Stimulated activated CD8-positive, alpha-beta memory T cell treated with anti-CD3 and anti-CD28 coated beads, Interleukin-12 subunit alpha, Interleukin-12 subunit beta, amount 100 ng/mL, for 4 hours (primary cell): ENCODE measurements around the gene HCFC1.

Experiments used
- DNase-seq: peaks from one replicate; pipeline ENCODE4 v3.0.0-alpha.2; 2020; ENCODE audit warnings: low read depth

Gene HCFC1

DNA sequence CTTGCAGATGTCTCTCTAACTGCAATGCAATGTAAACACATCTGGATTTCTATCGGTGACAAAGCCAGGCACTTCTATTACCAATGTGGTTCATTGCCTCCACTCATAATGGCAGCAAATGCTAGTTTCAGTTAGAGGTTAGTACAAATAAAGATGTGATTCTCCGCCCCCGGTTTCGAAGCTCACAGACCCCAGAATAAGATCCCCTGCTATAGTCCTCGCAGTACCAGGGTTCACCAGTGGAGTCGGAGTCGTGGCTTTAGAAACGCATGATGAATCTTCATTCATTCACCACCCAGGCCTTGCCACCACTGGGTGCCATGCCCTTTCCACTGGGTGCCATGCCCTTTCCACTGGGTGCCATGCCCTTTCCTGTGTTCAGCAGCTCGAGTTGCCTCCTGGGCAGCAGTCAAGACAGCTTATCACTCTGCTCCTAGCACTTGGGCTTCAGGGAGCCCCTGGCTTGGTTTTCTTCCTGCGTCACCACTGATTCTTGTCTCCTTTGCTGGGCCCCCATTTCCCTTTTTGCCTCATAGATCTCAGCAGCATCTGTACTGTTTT, 33.3 kb downstream of the HCFC1 start:
- no peak for DNase-seq

DNA sequence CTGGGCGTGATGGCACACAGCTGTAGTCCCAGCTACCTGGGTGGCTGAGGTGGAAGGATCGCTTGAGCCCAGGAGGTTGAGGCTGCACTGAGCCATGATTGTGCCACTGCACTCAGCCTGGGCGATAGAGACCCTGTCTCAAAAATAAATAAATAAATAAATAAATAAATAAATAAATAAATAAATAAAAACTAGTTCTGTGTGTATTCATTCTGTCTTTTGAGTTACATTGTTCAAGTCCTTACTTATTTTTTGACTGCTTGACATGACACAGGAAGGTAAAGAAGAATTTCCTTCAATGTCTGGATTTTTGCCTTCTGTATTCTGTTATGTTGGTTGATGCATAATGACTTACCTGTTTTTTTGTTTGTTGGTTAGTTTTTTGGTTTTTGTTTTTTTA, 34.6 kb downstream of the HCFC1 start:
- DNase-seq = no peak

DNA sequence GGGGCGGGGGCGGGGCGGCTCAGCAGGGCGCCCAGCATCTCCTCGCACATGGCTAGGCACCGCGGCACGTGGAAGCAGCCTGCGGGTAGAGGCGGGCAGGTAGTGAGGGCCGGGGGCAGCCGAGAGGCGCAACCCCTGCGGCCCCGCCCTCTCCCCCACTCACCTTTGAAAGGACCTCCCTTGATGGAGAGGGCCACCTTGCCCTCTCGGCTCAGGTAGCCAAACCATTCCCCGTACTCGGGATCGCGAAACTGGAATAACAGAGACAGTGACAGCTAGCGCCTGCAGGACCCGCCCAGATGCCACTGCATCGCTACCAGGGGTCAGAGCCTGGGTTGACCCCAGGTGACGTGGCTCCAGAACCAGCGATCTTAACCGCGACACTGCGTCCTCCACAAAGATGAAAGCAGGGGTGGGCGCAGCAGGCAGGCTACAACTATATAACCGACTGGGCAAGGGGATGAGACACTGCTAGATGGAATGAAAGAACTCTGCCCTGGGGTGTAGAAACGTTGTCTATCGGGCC, 36.2 kb downstream of the HCFC1 start:
- no peak for DNase-seq

DNA sequence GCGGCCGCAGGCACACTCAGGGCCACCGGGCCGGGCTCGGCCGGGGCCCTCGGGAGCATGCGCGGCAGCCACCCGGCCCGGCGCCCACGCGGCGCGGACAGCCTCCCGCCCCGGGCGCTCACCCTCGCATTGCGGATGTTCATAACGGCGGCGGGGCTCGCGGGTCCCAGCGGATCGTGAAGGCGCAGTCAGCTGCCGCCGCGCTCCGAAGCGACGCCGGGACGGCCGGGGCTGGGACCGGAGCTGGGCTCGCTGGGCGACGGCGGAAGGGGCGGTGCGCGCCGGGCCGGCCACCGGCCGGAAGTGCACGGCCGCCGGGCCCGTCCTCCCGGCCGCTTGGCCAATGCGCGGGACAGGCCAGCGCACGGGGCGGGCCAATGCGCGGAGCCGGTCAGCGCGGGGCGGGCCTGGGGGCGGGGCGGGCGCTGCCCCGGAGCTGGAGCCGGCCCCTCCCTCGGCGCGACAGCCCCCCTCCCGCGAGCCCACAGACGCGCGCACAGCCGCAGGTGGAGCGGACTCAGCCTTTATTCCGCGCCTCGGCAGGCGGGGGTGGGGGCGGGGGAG, 36.8 kb downstream of the HCFC1 start, which contains the start of gene NAA10:
TSS of gene NAA10 (minus strand) at position 276 of the 564 bp plus-strand sequence. CDS start at position 143, 133 bp downstream.
- peak; percentile 58 for DNase-seq

DNA sequence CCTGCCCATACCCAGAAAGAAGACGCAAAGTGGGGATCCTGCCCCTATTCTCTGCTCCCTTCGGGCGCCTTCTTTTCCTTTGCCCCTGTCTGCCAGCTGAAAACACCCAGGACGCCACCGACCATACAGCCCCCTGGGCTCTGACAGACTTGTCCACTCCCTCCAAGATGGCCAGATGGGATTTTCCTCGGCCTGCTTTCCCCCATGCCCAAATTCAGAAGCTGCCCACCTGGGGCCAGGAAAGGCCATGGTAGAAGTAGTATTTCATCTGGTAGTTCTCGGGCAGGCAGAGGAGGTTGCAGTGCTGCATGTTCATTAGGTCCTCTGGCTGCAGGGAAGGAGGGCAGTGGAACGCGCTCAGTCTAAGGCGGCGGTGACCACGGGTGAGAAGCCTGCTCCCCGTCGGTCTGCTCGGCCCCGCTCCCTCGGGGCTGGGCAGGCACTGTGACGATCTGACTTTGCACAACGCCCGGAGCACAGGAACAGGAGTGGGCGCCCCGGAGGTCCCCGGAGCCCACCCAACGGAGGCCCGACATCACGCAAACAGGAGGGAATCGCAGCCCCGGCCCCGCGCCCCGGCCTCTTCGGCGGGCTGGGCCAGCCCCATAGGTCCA, 37.4 kb downstream of the HCFC1 start:
- DNase-seq = no peak

DNA sequence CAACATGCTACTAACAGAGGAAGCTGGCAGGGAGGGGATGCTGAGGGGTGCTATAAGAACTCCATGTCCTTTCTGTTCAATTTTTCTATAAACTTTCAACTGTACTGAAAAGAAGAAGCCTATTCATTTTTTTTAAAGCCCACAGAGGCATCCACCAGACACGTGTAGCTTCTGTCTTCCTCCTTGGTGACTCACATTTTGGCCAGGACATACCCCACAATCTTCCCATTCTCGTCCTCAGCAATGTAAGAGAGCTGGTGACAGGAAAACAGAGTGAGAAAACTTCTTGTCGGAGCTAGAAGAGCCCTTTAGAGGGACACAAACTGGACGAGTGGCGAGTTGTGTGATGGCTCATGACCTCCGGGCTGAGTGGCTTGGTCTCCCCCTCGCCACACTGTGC, 37.9 kb downstream of the HCFC1 start:
- no peak for DNase-seq

DNA sequence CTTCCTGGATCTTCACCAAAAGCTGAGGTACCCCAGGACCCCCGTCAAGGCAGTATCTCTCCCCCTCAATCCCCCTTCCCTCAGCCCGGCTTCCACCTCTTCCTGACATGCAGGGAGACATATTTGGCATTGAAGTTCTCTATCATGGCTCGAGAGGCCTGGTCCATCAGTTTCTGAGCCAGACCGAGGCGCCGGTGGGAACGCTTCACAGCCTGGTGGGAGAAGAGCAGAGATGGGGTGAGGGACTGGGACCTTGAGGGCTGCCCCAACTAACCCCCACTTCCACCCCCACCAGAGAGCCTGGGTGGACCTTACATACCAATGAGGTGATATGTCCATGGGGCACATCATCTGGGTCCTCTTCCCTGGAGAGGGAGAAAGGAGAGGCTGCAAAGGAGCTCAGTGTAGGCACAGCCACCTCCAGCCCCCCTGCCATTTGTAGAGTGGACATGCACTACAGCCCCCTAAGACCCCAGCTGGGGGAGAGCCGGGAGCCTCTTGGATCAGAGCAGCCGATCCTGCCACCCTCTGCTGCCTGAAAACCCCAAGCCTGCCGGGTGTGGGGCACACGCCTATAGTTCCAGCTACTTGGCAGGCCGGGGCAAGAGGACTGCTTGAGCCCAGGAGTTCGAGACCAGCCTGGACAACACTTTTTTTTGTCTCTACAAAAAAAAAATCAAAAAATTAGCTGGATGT, 39.2 kb downstream of the HCFC1 start:
- DNase-seq = no peak

DNA sequence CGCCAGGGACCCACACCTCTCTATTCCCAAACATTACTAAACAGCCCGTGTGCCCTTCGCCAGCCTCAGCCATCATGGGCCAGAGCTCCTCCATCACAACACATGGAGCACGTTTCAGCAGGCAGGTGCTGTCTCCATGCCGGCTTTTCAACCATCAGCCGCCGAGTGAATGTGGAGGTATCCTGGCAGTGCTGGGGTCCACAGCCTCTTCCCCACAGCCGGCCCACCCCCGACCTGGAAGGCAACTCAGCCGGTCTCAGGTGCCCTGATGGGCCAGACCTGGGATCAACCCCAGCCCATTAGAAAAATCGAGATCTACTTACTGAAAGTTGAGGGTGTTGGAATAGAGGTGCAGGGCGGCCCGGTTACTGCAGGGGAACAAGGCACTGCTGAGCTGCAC, 39.9 kb downstream of the HCFC1 start:
- DNase-seq = no peak

DNA sequence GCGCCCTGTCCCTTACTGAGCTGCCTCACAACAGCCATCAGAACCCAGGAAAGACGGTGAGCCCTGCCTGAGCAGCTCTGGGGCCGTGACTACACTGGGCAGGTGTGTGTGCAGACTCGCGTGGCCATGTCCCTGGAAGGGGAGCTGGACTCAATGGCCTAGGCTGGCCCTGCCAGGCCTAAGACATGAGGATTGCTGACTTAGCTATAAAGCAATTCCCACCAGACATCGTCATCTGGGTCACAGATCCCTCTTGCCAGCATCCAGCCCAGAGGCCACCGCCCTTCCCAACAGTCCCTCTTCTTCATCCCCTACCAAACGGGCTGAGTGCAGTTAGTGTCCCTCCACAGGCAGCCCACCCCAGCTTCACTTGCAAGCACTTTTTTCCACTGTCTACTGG, 40.5 kb downstream of the HCFC1 start:
- DNase-seq = no peak

DNA sequence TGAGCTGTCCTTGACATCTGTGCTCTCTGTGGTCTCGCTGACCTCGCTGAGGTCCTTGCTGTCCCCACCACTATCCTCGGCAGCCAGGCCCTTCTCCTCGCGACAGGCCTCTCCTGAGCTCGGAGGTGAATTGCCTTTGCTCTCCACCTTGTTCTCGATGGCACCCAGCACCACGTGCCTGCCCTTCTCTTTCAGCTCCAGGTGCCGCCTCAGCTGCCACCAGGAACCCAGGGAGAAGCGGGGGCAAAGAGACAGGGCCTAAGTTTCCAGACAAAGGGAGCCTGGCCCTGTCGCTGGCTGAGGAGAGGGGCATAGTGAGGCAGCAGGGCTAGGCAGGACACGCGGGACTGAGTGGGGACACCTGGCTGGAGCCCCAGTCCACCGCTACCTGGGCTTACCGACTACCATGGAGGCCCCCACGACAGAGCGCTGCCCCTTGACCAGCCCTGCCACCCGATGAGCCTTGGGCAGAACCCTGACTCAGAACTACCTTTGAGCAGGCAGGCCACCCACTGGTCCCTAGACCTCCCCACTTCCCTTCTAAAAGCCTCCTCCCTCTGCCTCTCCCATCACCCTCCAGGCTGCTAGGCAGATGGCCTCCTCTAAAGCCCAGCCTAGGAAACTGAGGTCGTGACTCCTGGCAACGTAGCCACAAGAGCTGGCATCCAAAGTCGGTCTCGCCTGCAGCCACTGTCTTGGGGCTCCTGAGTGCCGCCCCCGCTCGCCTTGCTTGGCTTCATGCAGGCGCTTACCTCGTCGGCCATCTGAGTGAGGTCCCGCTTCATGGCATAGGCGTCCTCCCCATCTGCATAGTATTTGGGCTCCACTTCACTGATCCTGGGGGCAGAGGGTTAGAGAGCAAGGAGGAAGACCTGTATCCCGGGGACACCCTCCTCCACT, 41.4 kb downstream of the HCFC1 start:
- DNase-seq = no peak

DNA sequence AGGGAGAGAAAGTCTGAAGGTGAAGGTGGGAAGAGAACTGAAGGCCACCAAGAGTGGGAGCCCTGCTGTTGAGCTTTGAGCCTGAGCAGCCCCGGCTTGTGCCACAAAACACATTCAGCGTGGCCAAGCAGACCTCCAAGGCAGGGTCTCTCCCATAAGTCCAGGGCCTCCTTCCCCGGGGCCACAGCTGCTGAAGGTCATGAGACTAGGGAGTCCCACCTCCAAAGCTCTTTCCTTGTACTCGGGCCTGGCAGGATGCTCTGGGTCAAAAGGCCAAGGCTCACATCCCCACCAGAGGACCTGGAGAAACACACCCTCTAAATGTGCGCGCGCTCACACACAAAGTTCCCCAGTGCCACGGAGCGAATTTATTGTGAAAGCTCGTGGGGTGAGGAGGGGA, 42.0 kb downstream of the HCFC1 start:
- no peak for DNase-seq

DNA sequence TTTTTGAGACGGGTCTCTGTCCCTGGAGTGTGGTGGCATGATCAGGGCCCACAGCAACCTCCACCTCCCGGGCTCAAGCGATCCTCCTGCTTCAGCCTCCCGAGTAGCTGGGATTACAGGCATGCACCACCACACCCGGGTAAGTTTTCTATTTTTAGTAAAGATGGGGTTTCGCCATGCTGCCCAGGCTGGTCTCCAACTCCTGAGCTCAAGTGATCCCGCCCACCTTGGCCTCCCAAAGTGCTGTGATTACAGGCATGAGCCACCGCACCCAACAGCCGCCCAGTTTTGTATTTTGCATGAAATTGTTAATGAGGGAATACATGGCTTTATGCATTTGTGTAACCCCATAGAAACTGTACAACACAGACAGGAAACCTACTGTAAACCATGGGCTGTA, 42.8 kb downstream of the HCFC1 start:
- DNase-seq = no peak

DNA sequence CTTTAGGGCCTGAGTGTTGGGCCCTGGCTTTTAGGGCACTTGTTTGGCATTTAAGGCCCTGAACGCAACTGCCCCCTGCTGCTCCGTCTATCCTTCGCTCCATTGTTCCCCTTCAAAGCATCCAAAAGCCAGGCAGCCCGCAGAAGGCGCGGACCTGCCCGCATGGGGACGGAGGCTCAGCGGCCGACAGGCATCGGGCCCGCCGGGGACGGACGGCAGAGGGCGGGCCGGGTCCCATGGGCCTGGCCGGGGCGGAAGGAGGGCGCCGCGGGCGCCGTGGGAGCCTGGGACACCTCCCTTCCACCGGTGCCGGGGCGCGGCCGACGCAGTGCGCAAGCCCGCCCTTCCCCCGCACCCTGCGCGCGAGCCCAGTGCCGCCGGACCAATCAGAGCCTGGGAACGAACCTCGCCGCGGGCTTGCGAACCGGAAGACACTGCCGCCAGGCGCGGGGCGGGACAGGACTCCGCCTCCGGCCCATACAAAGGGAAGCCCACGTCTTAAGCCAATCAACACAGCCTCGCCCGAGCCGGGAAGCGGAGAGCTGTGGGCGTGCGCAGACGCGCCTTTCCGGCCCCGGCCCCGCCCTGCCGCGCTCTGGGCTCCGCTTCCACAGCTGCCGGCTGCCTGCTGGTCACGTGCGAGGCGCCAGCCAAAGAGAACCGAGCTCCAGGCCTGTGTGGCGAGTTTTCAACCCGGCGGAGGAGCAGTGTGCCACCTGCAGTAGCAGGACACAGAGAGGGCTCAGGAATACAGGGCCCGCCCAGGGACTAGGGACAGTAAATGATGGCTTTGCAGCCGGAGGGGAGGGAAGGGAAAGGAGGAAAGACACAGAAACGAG, 43.5 kb downstream of the HCFC1 start:
- peak; percentile 93 for DNase-seq

DNA sequence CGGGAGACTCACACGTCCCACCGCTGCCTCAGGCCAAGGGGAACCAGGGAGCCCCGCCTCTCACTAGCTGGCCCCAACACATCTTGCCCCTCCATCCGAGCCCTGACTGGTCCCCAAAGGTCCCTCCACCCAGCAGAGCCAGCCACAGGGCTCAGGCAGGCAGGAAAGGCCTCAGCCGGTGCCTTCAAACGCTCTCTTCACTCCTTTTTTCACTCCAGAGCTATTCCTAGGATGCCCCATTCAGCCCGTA, 44.0 kb downstream of the HCFC1 start:
- no peak for DNase-seq

DNA sequence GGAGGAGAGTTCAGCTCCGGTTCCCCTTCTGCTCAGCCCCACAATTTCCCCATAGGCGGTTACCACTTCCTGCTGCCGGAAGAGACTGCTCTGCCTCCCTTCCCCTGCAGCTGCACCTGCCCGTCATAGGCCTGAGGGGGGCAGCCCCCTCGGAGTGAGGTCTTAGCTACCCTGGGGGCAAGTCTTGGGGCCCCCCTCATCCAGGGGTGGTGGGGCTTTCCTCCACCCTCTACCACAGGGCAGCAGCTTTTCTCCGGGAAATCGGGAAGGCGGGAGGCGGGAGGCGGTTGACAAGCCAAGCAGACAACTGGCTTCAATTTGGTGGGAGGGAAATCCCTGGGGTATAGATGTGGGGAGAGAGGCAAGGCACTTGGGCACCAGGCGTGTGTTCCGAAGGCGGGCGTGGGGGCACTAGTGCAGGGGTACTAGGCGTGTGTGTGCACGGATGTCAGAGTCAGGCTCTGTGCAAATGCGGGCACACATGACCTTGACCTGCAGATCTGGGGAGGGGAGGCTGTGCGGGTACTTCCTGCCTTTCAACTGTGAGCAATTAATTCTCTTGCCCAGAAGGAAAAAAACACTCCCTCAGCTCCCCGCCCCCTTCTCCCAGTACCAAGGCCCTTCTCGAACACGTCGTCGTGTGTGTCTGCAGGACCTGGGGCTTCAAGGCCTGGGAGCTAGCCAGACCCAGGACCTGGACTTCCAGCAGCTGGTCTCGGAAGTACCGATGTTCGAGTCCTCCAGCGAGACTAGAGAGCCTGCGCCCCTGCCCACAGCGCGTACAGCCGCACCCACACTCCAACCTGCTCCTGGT, 44.6 kb downstream of the HCFC1 start:
- DNase-seq = peak; percentile 63

DNA sequence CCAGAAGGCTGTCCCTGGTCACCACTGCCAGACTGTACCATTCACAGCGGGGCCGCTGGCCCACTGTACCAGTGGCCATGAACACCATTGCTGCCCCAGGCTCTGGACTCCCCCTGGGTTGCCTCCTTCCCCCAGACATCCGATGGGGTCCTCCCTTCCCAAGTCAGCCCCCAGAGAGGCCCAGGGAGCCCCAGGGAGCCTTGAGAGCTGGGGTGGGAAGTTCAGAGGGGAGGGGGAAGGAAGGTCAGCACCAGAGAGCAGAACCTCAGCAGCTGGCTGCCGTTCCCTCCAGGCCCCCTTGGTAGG, 45.1 kb downstream of the HCFC1 start:
- DNase-seq = no peak

DNA sequence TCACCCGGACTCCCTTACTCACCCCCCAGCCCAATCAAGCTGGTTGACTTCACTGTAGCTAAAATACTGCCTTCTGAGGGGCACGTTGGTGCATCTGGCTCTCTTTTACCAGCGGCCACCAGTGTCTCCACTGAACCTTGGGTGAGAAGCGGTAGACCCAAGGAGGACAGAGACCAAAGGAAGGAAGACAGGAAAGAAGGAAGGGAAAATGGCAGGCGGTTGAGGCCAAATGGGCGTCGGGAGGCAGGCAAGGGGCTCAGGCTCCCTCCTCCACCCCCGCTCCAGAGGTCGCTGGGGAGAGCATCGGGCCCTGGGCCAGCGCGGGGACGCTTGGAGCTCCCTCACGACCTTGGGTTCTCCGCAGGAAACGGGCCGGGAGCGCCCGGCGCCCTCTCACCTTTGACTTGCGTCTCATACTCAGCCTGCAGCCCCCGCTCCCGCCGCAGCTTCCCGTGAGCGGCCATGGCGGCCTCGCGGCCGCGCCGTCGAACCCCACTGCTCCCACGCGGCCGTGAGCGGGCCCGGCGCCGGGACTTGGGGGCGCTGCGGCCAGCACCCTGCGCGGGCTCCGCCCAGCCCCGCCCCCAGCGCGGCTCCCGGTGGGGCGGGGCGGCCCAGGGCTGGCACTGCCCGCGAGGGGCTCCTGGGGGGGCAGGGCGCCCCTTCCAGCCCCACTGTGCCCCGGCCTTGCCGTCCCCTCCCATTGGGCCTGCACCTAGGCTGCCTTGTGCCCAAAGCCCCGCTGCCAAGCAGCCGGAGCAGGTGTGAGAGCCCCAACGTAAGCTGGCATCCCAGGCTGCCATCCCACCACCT, 45.7 kb downstream of the HCFC1 start, which contains the start of gene ARHGAP4:
TSS of gene ARHGAP4 (minus strand) at position 526 of the 813 bp plus-strand sequence. CDS start at position 464, 62 bp downstream.
- peak; percentile 49 for DNase-seq

DNA sequence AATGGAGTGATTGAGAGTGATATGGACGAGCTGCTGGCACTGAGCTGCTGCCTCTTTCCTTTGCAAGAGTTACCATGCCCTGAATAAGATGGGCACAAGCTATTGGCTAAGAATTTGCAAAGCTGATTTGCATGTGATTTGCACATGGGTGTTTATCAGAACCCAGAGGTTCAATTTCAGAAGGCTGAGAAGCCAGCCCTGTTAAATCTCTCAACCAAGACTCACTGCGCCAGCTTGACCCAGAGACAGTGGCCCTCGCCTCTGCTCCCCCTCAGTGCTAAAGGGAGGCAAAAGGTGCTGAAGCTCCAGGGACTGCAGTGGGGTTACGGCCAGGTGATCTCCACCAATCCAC, 46.3 kb downstream of the HCFC1 start:
- no peak for DNase-seq

DNA sequence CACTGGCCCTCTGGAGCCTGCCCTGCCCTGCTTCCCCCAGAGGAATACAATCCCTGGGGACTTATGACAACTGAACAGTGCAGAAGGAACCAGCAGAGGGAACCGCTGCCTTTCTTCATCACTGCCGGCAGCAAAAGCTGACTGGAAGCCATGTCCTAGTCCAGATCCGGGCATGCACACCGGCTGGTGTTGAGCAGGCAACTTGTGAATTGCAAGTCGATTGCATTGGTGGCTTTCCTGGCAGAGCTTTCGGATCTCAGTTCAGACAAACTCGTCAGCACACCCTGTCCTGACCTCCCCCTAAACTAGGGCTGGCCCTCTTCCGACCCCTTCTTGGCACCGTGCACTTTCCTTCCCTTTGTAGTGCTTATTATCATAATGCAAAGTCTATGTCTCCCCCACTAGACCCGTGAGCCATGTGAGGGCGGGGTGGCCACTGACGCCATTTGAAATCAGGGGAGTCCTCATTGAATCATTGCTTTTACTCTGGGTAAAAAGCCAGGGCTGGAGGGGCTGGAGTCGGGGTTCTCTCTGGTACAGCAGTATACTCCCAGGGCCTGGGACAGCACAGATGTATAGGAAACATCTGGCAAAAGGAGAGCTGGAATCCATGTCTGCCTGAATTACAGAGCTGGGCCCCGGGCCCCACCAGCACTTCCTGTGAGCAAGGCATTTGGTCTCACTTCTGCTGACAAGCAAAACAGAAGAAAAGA, 47.3 kb downstream of the HCFC1 start:
- no peak for DNase-seq
